ENCODE measurements around the gene SOX9. TPM values are rescaled to one million over a fixed set of nuclear protein-coding genes. Genes with fewer than 3 reads are reported as not detected.

Gene SOX9
- total and polyA plus RNA-seq, 2 of the 8 experiments (the other 6 are each of a cell fraction or from before 2014, with no cell fraction given): 1.9 to 4.9 TPM

GRCh38 chr17:72110942-72111318, 9.9 kb upstream of the SOX9 start:
- POLR2A ChIA-PET (ENCODE audit: partially characterized antibody): interaction anchor here (1.0 to 1.2 kb wide), 2 partner anchors 9 to 10 kb away, joined by 3 read pairs; partner anchors contain the start of gene SOX9
- H2BK20ac ChIP-seq (ENCODE audit: low read length): peak overlapping the region; percentile 80; the same call in 1 of the 2 replicates

More at GRCh38 chr17:72110942-72111318, 9.9 kb upstream of the SOX9 start:
- Histone ChIP-seq H3K79me2 (ENCODE audit: control insufficient read depth in 1 of 2, insufficient read depth in 2 of 2, low read length in 2 of 2) (no peaks in the 10 kb centered on the region), H2BK12ac (ENCODE audit: low read depth, low read length) (peak overlapping the region; percentile 72; the same call in 1 of the 2 replicates), H2BK15ac (ENCODE audit: low read length) (no peak overlapping the region), H3K4me3 (ENCODE audit: extremely low read depth in 1 of 4, insufficient read depth in 2 of 4, low read depth in 3 of 4, low read length in 4 of 4) (no peak overlapping the region), H3K9me3 (ENCODE audit: insufficient read depth in 2 of 2, low read depth in 1 of 2, low read length in 1 of 2) (no peaks in the 10 kb centered on the region), H3K56ac (replicated peaks; ENCODE audit: insufficient read length, low read depth, low read length) (no peak overlapping the region), H4K91ac (replicated peaks; ENCODE audit: insufficient read length, low read length) (no peak overlapping the region), H3K36me3 (ENCODE audit: control insufficient read depth in 2 of 4, insufficient read depth in 4 of 4, low read length in 3 of 4) (no peaks in the 10 kb centered on the region), H4K20me1 (replicated peaks in 1 of 2; ENCODE audit: control insufficient read depth in 1 of 2, insufficient read depth in 2 of 2, low read length in 2 of 2) (no peaks in the 10 kb centered on the region), H2BK5ac (ENCODE audit: low read depth, low read length) (peak overlapping the region; percentile 24; the same call in 1 of the 2 replicates), H4K5ac (ENCODE audit: insufficient read length, low read depth, low read length) (no peak overlapping the region), H3K14ac (ENCODE audit: insufficient read length) (no peak overlapping the region), H4K8ac (ENCODE audit: extremely low read depth, insufficient read depth, low read length) (no peak overlapping the region), H3K4me1 (replicated peaks in 1 of 4; ENCODE audit: control insufficient read depth in 3 of 4, insufficient read depth in 4 of 4, low read length in 3 of 4) (peaks cover 7 to 22% (median 19%) of the 10 kb centered on the region in 4 experiments), H2AFZ (ENCODE audit: low read length) (no peak overlapping the region), H3K27me3 (replicated peaks in 1 of 4; ENCODE audit: control insufficient read depth in 3 of 4, extremely low read depth in 1 of 4, insufficient read depth in 3 of 4, low read length in 3 of 4) (peaks cover 2 to 22% (median 18%) of the 10 kb centered on the region in 4 experiments), H3K79me1 (ENCODE audit: low read depth, low read length) (no peaks in the 10 kb centered on the region), H2BK120ac (replicated peaks; ENCODE audit: low read depth, low read length) (no peak overlapping the region), H3K23ac (ENCODE audit: insufficient read length) (no peak overlapping the region), H3K4me2 (ENCODE audit: insufficient read depth in 1 of 2, low read depth in 2 of 2, low read length in 2 of 2) (peak overlapping the region in 1 of 2 experiments; percentile 7; a peak in 1 of 4 replicates), H3K4ac (replicated peaks; ENCODE audit: insufficient read length, low read depth, low read length) (no peak overlapping the region), H3K23me2 (ENCODE audit: low read depth, low read length) (peaks cover 2% of the 10 kb centered on the region; the same call in 1 of the 2 replicates), H3K27ac (ENCODE audit: low read depth, low read length) (no peak overlapping the region), H3K18ac (ENCODE audit: extremely low read depth, low read length) (no peak overlapping the region), H2AK5ac (ENCODE audit: low read depth, low read length) (0 out of 2 replicates have a peak overlapping the region, but pooled peaks have one; percentile 17), H3K9ac (replicated peaks in 1 of 4; ENCODE audit: extremely low read depth in 1 of 4, low read depth in 3 of 4, low read length in 3 of 4) (no peak overlapping the region)
- TF ChIP-seq EZH2 (IDR thresholded peaks at IDR 0.05; ENCODE audit: low read depth, low read length, severe bottlenecking): no peak
- TF ChIP-seq GTF2F1 (IDR thresholded peaks at IDR 0.05; ENCODE audit: borderline replicate concordance, low read depth, low read length): no peak
- TF ChIP-seq CREB1 (IDR thresholded peaks at IDR 0.05): no peak
- no peak for TF ChIP-seq SP1 (IDR thresholded peaks at IDR 0.05; ENCODE audit: low read depth, low read length)
- no peak for TF ChIP-seq SIRT6 (IDR thresholded peaks at IDR 0.05; ENCODE audit: low read length)
- CTCF ChIA-PET (ENCODE audit: partially characterized antibody): interaction anchor here (0.9 to 2.7 kb wide), 11 partner anchors 9 to 995 kb away, joined by 3 to 8 read pairs (median 4); no protein-coding TSS in a partner anchor
- no peak for DNase-seq (ENCODE audit: low read depth in 1 of 2, low spot score in 2 of 2)
- FAIRE-seq: no peak
- WGBS, 2 experiments (ENCODE audit: extremely low coverage in 1 of 2, insufficient coverage in 1 of 2, insufficient read length in 1 of 2, insufficient replicate concordance in 2 of 2, low coverage in 1 of 2, low lambda C conversion rate in 2 of 2, missing lambda C conversion rate in 1 of 2): 95% methylated on average over 3 of the region's 4 CpGs; no CpG with 5 or more reads in 1 of the 2 experiments
